Karpas-422 (cell line): ENCODE data around the gene PANX3. TPM values are rescaled to one million over a fixed set of nuclear protein-coding genes. Genes with fewer than 3 reads are reported as not detected.

Source experiments
- DNase-seq: peaks from one replicate; pipeline ENCODE4 v3.0.0-alpha.2; 2015
- H2AFZ ChIP-seq: fragments of 200-600 bp; sonication (generic); 2 replicates; pipeline ENCODE4 v1.6.1; 2014; ENCODE audit warnings: antibody characterized with exemption, low read length, mixed read lengths
- H3K27ac ChIP-seq: fragments of 200-600 bp; sonication (generic); 2 replicates; pipeline ENCODE4 v1.5.1; 2014; ENCODE audit warnings: mild to moderate bottlenecking, low read length, moderate library complexity
- H3K27me3 ChIP-seq: fragments of 200-600 bp; sonication (generic); 2 replicates; pipeline ENCODE4 v1.6.1; 2014; ENCODE audit warnings: low read length, mixed read lengths
- H3K36me3 ChIP-seq: fragments of 200-600 bp; sonication (generic); 2 replicates; pipeline ENCODE4 v1.6.1; 2014; ENCODE audit warnings: low read length, mixed read lengths; ENCODE audit not compliant: insufficient read depth
- H3K4me1 ChIP-seq: fragments of 200-600 bp; sonication (generic); 2 replicates; pipeline ENCODE4 v1.6.1; 2014; ENCODE audit warnings: mild to moderate bottlenecking, low read length, mixed read lengths
- H3K4me2 ChIP-seq: fragments of 200-600 bp; sonication (generic); 2 replicates; pipeline ENCODE4 v1.6.1; 2014; ENCODE audit warnings: low read length, low read depth, mild to moderate bottlenecking; ENCODE audit not compliant: poor library complexity, severe bottlenecking
- H3K4me3 ChIP-seq: fragments of 200-600 bp; sonication (generic); 2 replicates; pipeline ENCODE4 v1.5.1; 2014; ENCODE audit warnings: mild to moderate bottlenecking, antibody characterized with exemption, low read length, mixed read lengths
- H3K79me2 ChIP-seq: fragments of 200-600 bp; sonication (generic); 2 replicates; pipeline ENCODE4 v1.6.1; 2014; ENCODE audit warnings: mild to moderate bottlenecking, low read length, mixed read lengths
- H3K9ac ChIP-seq: fragments of 200-600 bp; sonication (generic); 2 replicates; pipeline ENCODE4 v1.6.0; 2014; ENCODE audit warnings: low read length
- H3K9me2 ChIP-seq: fragments of 200-600 bp; sonication (generic), shearing (Covaris generic); replicated peaks from 2 replicates; pipeline ENCODE4 v1.6.0; 2014; ENCODE audit warnings: mild to moderate bottlenecking, low read length, moderate library complexity; ENCODE audit not compliant: insufficient read depth
- H3K9me3 ChIP-seq: fragments of 300-700, 200-600 bp; sonication (generic); 2 replicates; pipeline ENCODE4 v1.6.1; 2014; ENCODE audit warnings: low read length, mixed read lengths
- H4K20me1 ChIP-seq: fragments of 200-600 bp; sonication (generic); 2 replicates; pipeline ENCODE4 v1.6.1; 2014; ENCODE audit warnings: mild to moderate bottlenecking, antibody characterized with exemption, low read length, low read depth; ENCODE audit not compliant: insufficient read depth
- total RNA-seq: library from RNA; depleted of rRNA; stranded (reverse); fragments of >200 nt; shearing (Covaris generic); gene quantifications from 2 replicates; pipeline ENCODE4 v1.2.3, GENCODE V29; 2014; ENCODE audit warnings: low replicate concordance

PANX3 gene
- total RNA-seq, 1 experiment from 2014 or later = not detected

GRCh38 chr11:124656774-124657630, 45.8 kb downstream of the PANX3 start:
- no peak for DNase-seq
- Histone ChIP-seq H4K20me1 (no peaks in the 10 kb centered on the region), H3K36me3 (no peaks in the 10 kb centered on the region), H3K4me2 (no peak overlapping the region), H3K9me2 (no peaks in the 10 kb centered on the region), H3K4me1 (peaks cover 4% of the 10 kb centered on the region; the same call in 1 of the 2 replicates), H3K27ac (no peak overlapping the region), H3K27me3 (no peaks in the 10 kb centered on the region), H2AFZ (no peak overlapping the region), H3K9ac (no peak overlapping the region), H3K9me3 (no peaks in the 10 kb centered on the region), H3K4me3 (no peak overlapping the region), H3K79me2 (no peaks in the 10 kb centered on the region)

GRCh38 chr11:124657904-124658303, 46.7 kb downstream of the PANX3 start:
- DNase-seq = no peak
- no peak overlapping the region for H3K9ac ChIP-seq
- H4K20me1 ChIP-seq = no peaks in the 10 kb centered on the region
- peaks cover 4% of the 10 kb centered on the region; the same call in 1 of the 2 replicates for H3K4me1 ChIP-seq
- H3K9me3 ChIP-seq = no peaks in the 10 kb centered on the region
- H3K9me2 ChIP-seq = no peaks in the 10 kb centered on the region
- H3K36me3 ChIP-seq = no peaks in the 10 kb centered on the region
- no peak overlapping the region for H3K27ac ChIP-seq
- H3K27me3 ChIP-seq = no peaks in the 10 kb centered on the region
- no peak overlapping the region for H2AFZ ChIP-seq
- H3K4me2 ChIP-seq = no peak overlapping the region
- no peaks in the 10 kb centered on the region for H3K79me2 ChIP-seq
- no peak overlapping the region for H3K4me3 ChIP-seq

GRCh38 chr11:124658501-124658900, 47.3 kb downstream of the PANX3 start:
- Histone ChIP-seq H3K4me1 (peaks cover 4% of the 10 kb centered on the region; the same call in 1 of the 2 replicates), H2AFZ (no peak overlapping the region), H3K4me2 (no peak overlapping the region), H3K79me2 (no peaks in the 10 kb centered on the region), H4K20me1 (no peaks in the 10 kb centered on the region), H3K9ac (no peak overlapping the region), H3K4me3 (no peak overlapping the region), H3K27me3 (no peaks in the 10 kb centered on the region), H3K9me3 (no peaks in the 10 kb centered on the region), H3K36me3 (no peaks in the 10 kb centered on the region), H3K27ac (no peak overlapping the region), H3K9me2 (no peaks in the 10 kb centered on the region)
- no peak for DNase-seq

GRCh38 chr11:124658986-124659385, 47.8 kb downstream of the PANX3 start:
- no peak overlapping the region for H3K4me2 ChIP-seq
- DNase-seq = no peak
- H3K27me3 ChIP-seq = no peaks in the 10 kb centered on the region
- H2AFZ ChIP-seq = no peak overlapping the region
- no peak overlapping the region for H3K4me3 ChIP-seq
- no peaks in the 10 kb centered on the region for H3K79me2 ChIP-seq
- H3K9me2 ChIP-seq = no peaks in the 10 kb centered on the region
- no peak overlapping the region for H3K27ac ChIP-seq
- H4K20me1 ChIP-seq = no peaks in the 10 kb centered on the region
- H3K9me3 ChIP-seq = no peaks in the 10 kb centered on the region
- H3K36me3 ChIP-seq = no peaks in the 10 kb centered on the region
- peaks cover 4% of the 10 kb centered on the region; the same call in 1 of the 2 replicates for H3K4me1 ChIP-seq
- H3K9ac ChIP-seq = no peak overlapping the region

- H3K4me1 ChIP-seq = peaks cover 4% of the 10 kb centered on the region; the same call in 1 of the 2 replicates
- DNase-seq = no peak
- no peaks in the 10 kb centered on the region for H3K9me2 ChIP-seq
These were observed 50.3 kb downstream of the PANX3 start for GRCh38 chr11:124661553-124661952.

GRCh38 chr11:124662106-124662505, 50.9 kb downstream of the PANX3 start:
- Histone ChIP-seq H2AFZ (no peak overlapping the region), H4K20me1 (no peaks in the 10 kb centered on the region), H3K36me3 (no peaks in the 10 kb centered on the region), H3K9ac (no peak overlapping the region), H3K4me2 (no peak overlapping the region), H3K9me2 (no peaks in the 10 kb centered on the region), H3K79me2 (no peaks in the 10 kb centered on the region), H3K27ac (no peak overlapping the region), H3K9me3 (no peaks in the 10 kb centered on the region), H3K4me3 (no peak overlapping the region), H3K27me3 (no peaks in the 10 kb centered on the region), H3K4me1 (peaks cover 4% of the 10 kb centered on the region; the same call in 1 of the 2 replicates)
- no peak for DNase-seq

More at GRCh38 chr11:124661553-124661952, 50.3 kb downstream of the PANX3 start:
- Histone ChIP-seq H2AFZ (no peak overlapping the region), H3K79me2 (no peaks in the 10 kb centered on the region), H3K4me3 (no peak overlapping the region), H4K20me1 (no peaks in the 10 kb centered on the region), H3K9ac (no peak overlapping the region), H3K36me3 (no peaks in the 10 kb centered on the region), H3K9me3 (no peaks in the 10 kb centered on the region), H3K27ac (no peak overlapping the region), H3K4me2 (no peak overlapping the region), H3K27me3 (no peaks in the 10 kb centered on the region)

GRCh38 chr11:124663861-124664260, 52.6 kb downstream of the PANX3 start:
- H3K9me3 ChIP-seq = no peaks in the 10 kb centered on the region
- H4K20me1 ChIP-seq = no peaks in the 10 kb centered on the region
- H3K27me3 ChIP-seq = no peaks in the 10 kb centered on the region
- H3K27ac ChIP-seq = no peak overlapping the region
- H3K4me3 ChIP-seq = no peak overlapping the region
- H3K9me2 ChIP-seq = no peaks in the 10 kb centered on the region
- H3K79me2 ChIP-seq = no peaks in the 10 kb centered on the region
- H3K9ac ChIP-seq = no peak overlapping the region
- H3K4me2 ChIP-seq = no peak overlapping the region
- no peak for DNase-seq
- no peaks in the 10 kb centered on the region for H3K36me3 ChIP-seq
- H2AFZ ChIP-seq = no peak overlapping the region
- no peaks in the 10 kb centered on the region for H3K4me1 ChIP-seq

- Histone ChIP-seq H3K4me1 (no peaks in the 10 kb centered on the region), H3K9me2 (no peaks in the 10 kb centered on the region), H3K36me3 (no peaks in the 10 kb centered on the region), H3K9ac (no peak overlapping the region), H3K27me3 (no peaks in the 10 kb centered on the region), H3K4me3 (no peak overlapping the region), H4K20me1 (no peaks in the 10 kb centered on the region), H2AFZ (no peak overlapping the region), H3K79me2 (no peaks in the 10 kb centered on the region), H3K4me2 (no peak overlapping the region), H3K9me3 (no peaks in the 10 kb centered on the region), H3K27ac (no peak overlapping the region)
- no peak for DNase-seq
These were observed 56.4 kb downstream of the PANX3 start for GRCh38 chr11:124667601-124668000.
